ENCODE measurements around the gene FEM1B.

DNA sequence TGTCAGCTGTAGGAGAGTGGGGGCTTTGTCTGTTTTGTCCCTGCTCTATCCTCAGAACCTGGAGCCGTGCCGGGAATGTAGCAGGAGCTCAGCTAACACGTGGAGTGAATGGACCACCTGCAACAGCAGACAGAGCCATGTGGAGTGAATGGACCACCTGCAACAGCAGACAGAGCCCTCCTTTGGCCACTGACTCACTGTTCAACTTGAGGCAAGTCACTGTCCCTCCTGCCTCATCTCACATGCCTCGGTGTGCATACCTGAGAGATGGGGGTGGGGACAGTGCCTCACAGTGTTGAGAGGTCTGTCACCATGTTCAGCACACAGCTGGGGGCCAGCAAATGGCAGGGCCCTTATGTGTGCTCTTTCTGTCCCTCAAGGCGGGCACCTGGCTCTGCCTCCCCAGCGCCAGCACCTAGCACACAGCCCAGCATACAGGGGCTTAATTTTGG is 27.9 kb downstream of the FEM1B start:
- TF ChIP-seq POLR2AphosphoS5 (IDR thresholded peaks at IDR 0.05) = no peak
- TF ChIP-seq, protein P1, sequence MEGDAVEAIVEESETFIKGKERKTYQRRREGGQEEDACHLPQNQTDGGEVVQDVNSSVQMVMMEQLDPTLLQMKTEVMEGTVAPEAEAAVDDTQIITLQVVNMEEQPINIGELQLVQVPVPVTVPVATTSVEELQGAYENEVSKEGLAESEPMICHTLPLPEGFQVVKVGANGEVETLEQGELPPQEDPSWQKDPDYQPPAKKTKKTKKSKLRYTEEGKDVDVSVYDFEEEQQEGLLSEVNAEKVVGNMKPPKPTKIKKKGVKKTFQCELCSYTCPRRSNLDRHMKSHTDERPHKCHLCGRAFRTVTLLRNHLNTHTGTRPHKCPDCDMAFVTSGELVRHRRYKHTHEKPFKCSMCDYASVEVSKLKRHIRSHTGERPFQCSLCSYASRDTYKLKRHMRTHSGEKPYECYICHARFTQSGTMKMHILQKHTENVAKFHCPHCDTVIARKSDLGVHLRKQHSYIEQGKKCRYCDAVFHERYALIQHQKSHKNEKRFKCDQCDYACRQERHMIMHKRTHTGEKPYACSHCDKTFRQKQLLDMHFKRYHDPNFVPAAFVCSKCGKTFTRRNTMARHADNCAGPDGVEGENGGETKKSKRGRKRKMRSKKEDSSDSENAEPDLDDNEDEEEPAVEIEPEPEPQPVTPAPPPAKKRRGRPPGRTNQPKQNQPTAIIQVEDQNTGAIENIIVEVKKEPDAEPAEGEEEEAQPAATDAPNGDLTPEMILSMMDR (IDR thresholded peaks at IDR 0.05) = no peak

Measured in prostate gland (tissue), 2 donors.